Stomach (tissue), 9 donors: Measurements from ENCODE around the gene SNTA1. TPM values are rescaled to one million over a fixed set of nuclear protein-coding genes. Genes with fewer than 3 reads are reported as not detected.

Experiments
- DNase-seq, 2 donors: peaks; one replicate each; pipeline versions ENCODE4 v3.0.0 to v3.0.0-alpha.2; 2013 to 2019
- H3K27ac ChIP-seq, 5 donors: fragments of 200-600 bp in 4 of 5; sonication (generic) in 4 of 5; one replicate each; pipeline ENCODE4 v1.5.1; 2013 to 2019; ENCODE audit warnings: mild to moderate bottlenecking in 1 of 5, moderate library complexity in 1 of 5
- H3K27me3 ChIP-seq, 3 donors: fragments of 200-600 bp; sonication (generic); one replicate each; pipeline ENCODE4 v1.5.1; 2017 to 2019; ENCODE audit warnings: mixed run types in 1 of 3
- H3K36me3 ChIP-seq, 4 donors: fragments of 200-600 bp; sonication (generic); 1 replicate in 3 of 4; 2 replicates in 1 of 4; pipeline ENCODE4 v1.5.1; 2016 to 2019
- H3K4me1 ChIP-seq, 4 donors: fragments of 200-600 bp; sonication (generic); one replicate each; pipeline ENCODE4 v1.5.1; 2016 to 2019
- H3K4me3 ChIP-seq, 4 donors: fragments of 200-600 bp; sonication (generic) in 3 of 4; one replicate each; pipeline ENCODE4 v1.5.1; 2016 to 2019; ENCODE audit warnings: mild to moderate bottlenecking in 1 of 4
- H3K9me3 ChIP-seq, 4 donors: fragments of 200-600 bp; sonication (generic); one replicate each; pipeline ENCODE4 v1.5.1; 2016 to 2019
- CTCF ChIP-seq, 7 experiments: fragments of 450-650 bp in 4 of 7; fragments of 200-600 bp in 3 of 7; sonication (generic) in 3 of 7; IDR thresholded peaks; one replicate each; pipeline ENCODE4 v1.5.1; 2016 to 2019; ENCODE audit warnings: antibody characterized with exemption in 7 of 7, control low read depth in 2 of 7, mild to moderate bottlenecking in 1 of 7
- EP300 ChIP-seq: sonication (generic); formaldehyde crosslinking; IDR thresholded peaks from one replicate; pipeline ENCODE4 v1.6.1; 2017; ENCODE audit warnings: antibody characterized with exemption
- POLR2A ChIP-seq, 4 donors: fragments of 450-650 bp; IDR thresholded peaks; one replicate each; pipeline ENCODE4 v1.6.1; 2016; ENCODE audit warnings: antibody characterized with exemption in 4 of 4, control low read depth in 2 of 4, mild to moderate bottlenecking in 1 of 4, moderate library complexity in 1 of 4
- POLR2AphosphoS5 ChIP-seq, 3 donors: sonication (generic); formaldehyde crosslinking; IDR thresholded peaks; one replicate each; pipeline ENCODE4 v1.6.1; 2016; ENCODE audit warnings: antibody characterized with exemption in 3 of 3
- WGBS, 5 donors: extraction: QIAGEN DNeasy Blood & Tissue Kit in 3 of 5; methylation state at CpG; one replicate each; pipeline versions ENCODE4 v1.1.5 to v1.1.7; 2013 to 2018; 5-methylcytosine and 5-hydroxymethylcytosine counted together
- intact Hi-C: fragments of 100-400 bp; cut with DNase I; formaldehyde crosslinking; loops from one replicate; pipeline ENCODE4 v1.15.1; 2023; ENCODE audit warnings: low total_unique reads
- polyA plus RNA-seq, 3 donors: library from polyadenylated mRNA; stranded (reverse); fragments of 200-250 nt; gene quantifications; one replicate each; pipeline ENCODE4 v1.2.3, GENCODE V29; 2013
- total RNA-seq, 5 donors: library from RNA; depleted of rRNA; stranded (reverse); fragments of >200 nt; gene quantifications; one replicate each; pipeline versions ENCODE4 v1.1.0 to v1.2.3, GENCODE V29; 2014 to 2016
- donor health status: healthy with polysubstance abuse.
- donor health status: Bipolar disorder and iron deficiency.
- donor health status: healthy.

SNTA1 gene
- total and polyA plus RNA-seq, 8 donors: 8.8 to 40.8 (median 22.6) TPM

DNA sequence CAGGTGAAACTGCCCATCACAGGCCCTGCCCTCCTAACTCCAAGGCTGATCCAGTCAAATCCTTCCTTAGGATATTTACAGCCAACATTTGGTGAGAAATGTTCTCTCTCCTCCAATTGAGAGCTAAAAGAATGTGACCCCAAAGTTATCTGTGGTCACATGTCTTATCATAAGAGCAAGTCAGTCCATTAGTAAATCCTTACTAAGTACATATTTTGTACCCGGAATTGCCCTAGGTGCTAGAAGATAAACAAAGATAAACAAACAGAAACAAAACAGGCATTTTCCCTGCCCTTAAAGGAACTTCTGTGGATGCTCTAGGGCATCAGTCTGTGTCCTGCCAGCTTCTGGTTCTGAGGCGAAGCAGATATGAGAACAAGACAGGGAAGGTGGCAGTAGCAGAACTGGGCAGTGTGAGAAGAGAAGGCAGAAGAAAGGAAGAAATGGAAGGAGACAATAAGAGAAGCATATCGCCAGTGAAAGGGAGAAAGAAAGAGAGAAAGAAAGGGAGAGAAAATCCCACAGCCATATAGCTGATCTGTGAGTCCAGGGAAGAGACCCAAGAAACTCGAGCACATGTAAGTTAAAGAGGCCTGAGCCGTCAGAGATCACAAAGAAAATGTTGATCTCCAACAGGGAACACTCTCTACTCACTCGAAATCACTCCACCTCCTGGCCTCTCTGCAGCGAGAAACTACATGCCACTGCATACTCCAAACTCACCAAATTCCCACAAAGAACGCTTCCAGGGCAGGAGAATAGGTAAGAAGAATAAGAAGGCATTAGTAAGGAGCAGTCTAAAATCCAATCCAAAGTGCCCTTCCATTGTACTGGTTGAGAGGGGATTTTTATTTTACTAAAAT is 83.9 kb downstream of the SNTA1 start:
- intact Hi-C loops: no loop called here
- H3K27me3 ChIP-seq: no peaks in the 10 kb centered on the region
- DNase-seq: peak in 1 of 2 donors; percentile 10
- H3K9me3 ChIP-seq: no peaks in the 10 kb centered on the region
- TF ChIP-seq POLR2A (IDR thresholded peaks at IDR 0.05): no peak
- TF ChIP-seq EP300: no peak
- no peak for TF ChIP-seq CTCF (IDR thresholded peaks at IDR 0.05)
- TF ChIP-seq POLR2AphosphoS5 (IDR thresholded peaks at IDR 0.05): no peak
- peaks cover 29 to 97% (median 95%) of the 10 kb centered on the region in 4 donors for H3K36me3 ChIP-seq
- H3K4me3 ChIP-seq: no peak overlapping the region
- 45 to 67% (median 52%) methylated on average over 8 of the region's 8 CpGs for WGBS, 5 donors
- peaks cover 0 to 12% (median 3%) of the 10 kb centered on the region in 4 donors for H3K4me1 ChIP-seq
- no peak overlapping the region for H3K27ac ChIP-seq

Other genes starting within 250 kb of the SNTA1 start
- not detected for gene BPIFA3, start 226.4 kb downstream of the SNTA1 start, total RNA-seq
- not detected for gene BPIFA3, start 226.4 kb downstream of the SNTA1 start, polyA plus RNA-seq
- gene BPIFA1, start 207.8 kb downstream of the SNTA1 start, total RNA-seq: under 1 TPM in 1 of 5 donors, not detected in 4; 0.72 TPM
- not detected for gene BPIFA1, start 207.8 kb downstream of the SNTA1 start, polyA plus RNA-seq
- 10 to 100 TPM in 4 of 5 donors, not detected in 1; 20.2 to 58.9 (median 44.5) TPM for gene BPIFB1, start 160.5 kb downstream of the SNTA1 start, total RNA-seq
- 100 to 1,000 TPM in 1 of 3 donors, 10 to 100 TPM in 1, 1 to 10 TPM in 1; 2.3 to 169 (median 22.7) TPM for gene BPIFB1, start 160.5 kb downstream of the SNTA1 start, polyA plus RNA-seq
- gene CDK5RAP1, start 42.2 kb downstream of the SNTA1 start, total RNA-seq: 10 to 100 TPM; 12.0 to 30.7 (median 14.6) TPM
- gene CDK5RAP1, start 42.2 kb downstream of the SNTA1 start, polyA plus RNA-seq: 10 to 100 TPM; 21.7 to 38.7 (median 31.0) TPM
- 10 to 100 TPM; 11.1 to 29.9 (median 14.8) TPM for gene CBFA2T2, start 46.3 kb upstream of the SNTA1 start, total RNA-seq
- gene CBFA2T2, start 46.3 kb upstream of the SNTA1 start, polyA plus RNA-seq: 1 to 10 TPM; 2.9 to 5.8 (median 4.0) TPM
- not detected for gene C20orf144, start 218.6 kb upstream of the SNTA1 start, total RNA-seq
- under 1 TPM in 2 of 3 donors, not detected in 1; 0.19 to 0.31 TPM for gene C20orf144, start 218.6 kb upstream of the SNTA1 start, polyA plus RNA-seq
- 10 to 100 TPM in 1 of 5 donors, 1 to 10 TPM in 3, not detected in 1; 1.1 to 12.3 (median 1.3) TPM for gene ACTL10, start 223.2 kb upstream of the SNTA1 start, total RNA-seq
- gene ACTL10, start 223.2 kb upstream of the SNTA1 start, polyA plus RNA-seq: 1 to 10 TPM; 1.4 to 2.9 (median 2.4) TPM
- 100 to 1,000 TPM in 3 of 5 donors, 10 to 100 TPM in 2; 28.1 to 335 (median 113) TPM for gene NECAB3, start 230.7 kb upstream of the SNTA1 start, total RNA-seq
- gene NECAB3, start 230.7 kb upstream of the SNTA1 start, polyA plus RNA-seq: 10 to 100 TPM; 31.4 to 60.0 (median 51.3) TPM
- gene E2F1, start 242.6 kb upstream of the SNTA1 start, total RNA-seq: 10 to 100 TPM in 2 of 5 donors, 1 to 10 TPM in 3; 2.3 to 24.9 (median 4.2) TPM
- 1 to 10 TPM; 2.3 to 8.1 (median 4.9) TPM for gene E2F1, start 242.6 kb upstream of the SNTA1 start, polyA plus RNA-seq